Measurements from ENCODE around the gene ATP1B4.
A peak's percentile ranks its signal among the peaks of the same experiment; 100 is the strongest.
"Not testable (repeated sequence)": the region's sequence is repeated elsewhere in the genome, so short reads cannot be mapped to it uniquely, and the experiment has no call there.

ATP1B4 gene

DNA sequence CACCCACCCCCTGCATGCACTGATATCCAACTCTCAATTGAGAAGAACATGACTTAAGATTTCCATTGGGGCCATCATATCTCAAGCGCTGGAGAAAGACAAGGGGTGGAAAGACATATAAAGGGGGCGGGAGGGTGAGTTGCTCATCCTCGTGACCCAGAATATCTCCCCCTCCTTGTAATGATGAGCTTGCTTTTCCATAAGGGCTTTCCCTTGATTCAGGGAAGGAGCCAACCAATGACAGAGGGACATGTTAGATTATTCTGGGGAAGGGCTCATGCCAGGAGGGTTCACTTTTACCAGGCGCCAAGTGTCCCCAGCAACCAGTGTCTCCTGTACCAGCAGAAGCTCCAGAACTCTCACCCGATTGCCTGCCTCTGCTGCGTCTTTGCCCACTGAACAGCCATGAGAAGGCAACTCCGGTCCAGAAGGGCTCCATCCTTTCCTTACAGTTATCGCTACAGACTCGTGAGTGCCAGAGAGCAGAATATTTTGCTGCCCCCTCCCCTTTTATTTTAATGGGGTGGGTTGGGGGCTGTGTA lies at the start of gene ATP1B4:
TSS of gene ATP1B4 (plus strand) at position 326 of the 542 bp plus-strand sequence. CDS start at position 406, 80 bp downstream.
- DNase-seq = no peak

DNA sequence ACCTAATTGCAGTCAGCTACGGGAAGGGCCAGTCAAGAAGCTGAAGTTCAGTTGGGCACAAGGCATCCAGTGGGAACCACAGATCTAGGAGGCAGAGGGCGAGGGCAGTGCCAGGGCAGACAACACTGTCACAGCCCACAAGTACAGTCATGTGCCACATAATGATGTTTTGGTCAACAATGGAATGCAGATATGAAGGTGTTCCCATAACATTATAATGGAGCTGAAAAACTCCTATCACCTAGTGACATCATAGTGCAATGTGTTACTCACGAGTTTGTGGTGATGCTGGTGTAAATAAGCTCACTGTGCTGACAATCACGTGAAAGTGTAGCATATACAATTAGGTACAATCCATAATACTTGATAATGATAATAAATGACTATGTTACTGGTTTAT lies 46.1 kb upstream of the ATP1B4 start:
- DNase-seq = no peak

DNA sequence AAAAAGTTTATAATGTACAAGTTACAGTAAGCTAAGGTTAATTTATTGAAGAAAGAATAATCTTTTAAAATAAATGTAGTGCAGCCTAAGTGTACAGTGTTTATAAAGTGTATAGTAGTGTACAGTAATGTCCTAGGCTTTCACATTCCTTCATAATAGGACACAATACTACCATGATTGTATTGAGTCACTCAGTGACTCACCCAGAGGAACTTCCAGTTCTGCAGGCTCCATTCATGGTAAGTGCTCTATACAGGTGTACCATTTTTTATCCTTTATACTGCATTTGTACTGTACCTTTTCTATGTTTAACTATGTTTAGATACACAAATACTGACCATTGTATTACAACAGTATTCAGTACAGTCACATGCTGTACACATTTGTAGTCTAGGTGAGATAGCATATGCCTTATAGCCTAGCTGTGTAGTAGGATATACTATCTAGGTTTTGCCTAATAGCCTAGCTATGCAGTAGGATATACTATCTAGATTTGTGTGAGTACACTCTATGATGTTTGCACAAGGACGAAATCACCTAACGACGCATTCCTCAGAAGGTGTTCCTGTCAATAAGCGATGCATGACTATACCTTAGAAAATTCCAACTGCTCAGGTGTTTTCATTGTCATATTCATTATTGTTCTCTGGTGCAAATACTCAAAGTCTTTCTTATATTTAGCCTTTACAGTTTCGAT lies 45.2 kb upstream of the ATP1B4 start:
- DNase-seq = no peak

DNA sequence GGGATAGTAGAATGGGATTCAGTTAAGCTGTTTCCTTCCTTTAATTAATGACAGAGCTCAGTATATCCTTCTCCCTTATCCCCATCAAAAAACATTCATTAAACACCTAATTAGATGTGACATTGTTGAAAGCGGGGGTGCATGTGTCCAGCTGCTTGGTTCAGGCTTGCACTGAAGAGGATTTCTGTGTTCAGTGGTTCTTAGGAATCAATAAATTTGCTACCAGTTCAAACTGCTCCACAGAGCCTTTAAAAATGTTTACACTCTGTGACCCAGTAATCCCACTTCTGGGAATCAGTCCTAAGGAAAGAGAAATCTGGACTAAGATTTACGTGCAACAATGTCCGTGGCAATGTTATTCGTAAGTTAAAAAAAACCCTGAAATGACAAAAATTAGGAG lies 43.5 kb upstream of the ATP1B4 start:
- no peak for DNase-seq

DNA sequence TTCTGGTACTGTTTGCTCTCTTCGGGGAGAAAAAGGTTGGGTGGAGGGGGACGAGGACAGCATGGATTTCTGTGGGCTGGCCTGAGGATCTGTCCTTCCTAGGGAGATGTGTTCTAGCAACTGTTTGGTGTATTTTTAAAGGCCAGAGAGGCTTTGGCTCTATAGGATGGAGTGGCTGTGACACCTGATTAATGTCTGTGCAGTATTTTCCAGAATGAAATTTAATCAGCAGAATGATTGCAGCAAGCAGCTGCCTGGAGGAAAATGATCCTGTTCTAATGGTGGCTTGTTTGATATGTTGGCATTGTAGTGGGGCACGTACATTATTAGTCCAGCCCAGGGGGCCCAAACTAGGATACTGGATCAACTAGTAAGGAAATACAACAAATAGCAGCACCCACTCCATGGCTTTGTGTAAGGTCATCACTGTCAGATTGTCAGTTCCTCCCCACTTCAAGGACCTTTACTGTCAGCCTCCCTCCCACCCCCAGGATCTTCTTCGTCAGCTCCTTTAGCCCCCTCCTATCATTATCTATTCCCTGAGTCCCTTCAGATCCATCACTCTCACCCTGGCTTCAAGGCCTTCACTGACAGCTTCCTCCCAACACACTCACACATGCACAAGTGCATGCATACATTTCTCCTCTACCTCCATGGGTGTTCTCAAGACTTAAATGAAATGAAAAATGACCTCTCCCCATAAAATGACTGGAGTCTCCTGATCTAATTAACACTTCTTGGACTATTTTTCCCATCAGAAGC lies 40.2 kb upstream of the ATP1B4 start:
- no peak for DNase-seq

DNA sequence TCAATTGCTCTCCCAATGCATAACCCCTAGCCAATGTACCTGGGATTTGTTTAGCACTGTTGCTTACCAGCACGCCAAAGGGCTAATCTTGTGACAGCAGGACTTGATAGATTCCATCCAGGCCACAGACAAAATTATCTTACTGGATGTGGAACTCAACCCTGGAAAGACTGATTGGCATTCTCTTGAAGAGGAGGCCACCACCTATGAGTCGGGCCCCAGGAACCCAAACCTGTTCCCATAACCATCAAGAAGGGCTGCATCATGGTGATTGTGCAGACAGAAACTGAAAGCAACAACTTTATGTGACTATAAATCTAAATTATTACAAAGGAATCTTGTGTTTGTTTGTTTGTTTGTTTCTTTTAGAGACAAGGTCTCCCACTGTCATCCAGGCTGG lies 30.8 kb upstream of the ATP1B4 start:
- no peak for DNase-seq

DNA sequence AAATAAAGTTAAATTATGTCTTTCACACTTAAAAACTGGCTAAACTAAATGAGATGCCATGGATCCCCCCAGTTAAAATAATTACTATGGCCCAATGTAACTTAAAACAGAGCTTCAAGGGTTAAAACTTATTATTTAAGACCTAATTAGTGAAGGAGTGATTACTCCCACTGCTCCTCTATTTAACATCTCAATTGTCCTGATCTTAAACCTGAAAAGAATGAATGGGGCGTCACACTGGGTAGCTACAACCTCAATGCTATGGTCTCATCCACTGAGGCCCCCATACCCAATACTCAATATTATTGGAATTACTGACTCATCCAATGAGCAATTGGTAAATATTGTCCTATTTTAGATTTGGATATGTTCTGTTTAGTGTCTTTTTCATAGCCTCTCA lies 29.5 kb upstream of the ATP1B4 start:
- no peak for DNase-seq

DNA sequence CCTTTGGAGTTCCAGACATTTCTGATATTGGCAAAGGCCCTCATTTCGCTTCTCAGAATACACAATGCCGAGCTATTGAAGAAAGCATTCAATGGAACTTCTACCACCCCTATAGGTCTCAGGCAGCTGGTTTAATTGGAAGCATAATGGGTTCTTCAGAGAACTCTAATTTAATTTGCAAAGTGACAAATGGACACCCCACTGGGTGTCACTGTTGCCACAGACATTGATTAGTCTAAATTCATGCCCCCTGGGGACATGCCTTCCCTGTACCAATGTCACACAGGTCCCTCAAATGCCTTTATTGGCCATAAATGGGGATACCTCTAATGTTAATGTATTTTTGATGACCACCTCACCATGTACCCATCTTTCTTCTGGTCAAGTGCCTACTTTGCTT lies 27.7 kb upstream of the ATP1B4 start:
- DNase-seq = no peak

DNA sequence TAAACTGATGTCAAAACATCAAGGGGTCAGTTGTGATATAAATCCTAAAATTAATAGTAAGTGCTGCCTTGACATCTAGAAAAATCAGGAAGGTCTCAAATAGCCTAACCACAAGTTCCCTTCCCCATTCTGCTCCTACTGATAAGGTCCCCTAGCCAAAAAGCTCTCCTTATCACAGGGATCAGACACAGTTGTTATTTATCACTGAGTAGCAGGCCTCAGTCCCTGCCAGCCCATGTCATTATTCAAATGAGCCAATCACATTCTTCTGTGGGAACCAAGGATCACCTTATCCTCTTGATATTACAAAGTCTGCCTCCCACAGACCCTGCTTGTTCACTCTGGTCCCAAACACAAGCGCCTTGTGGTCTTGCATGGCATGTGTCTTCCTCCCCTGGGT lies 27.3 kb upstream of the ATP1B4 start:
- DNase-seq = no peak

DNA sequence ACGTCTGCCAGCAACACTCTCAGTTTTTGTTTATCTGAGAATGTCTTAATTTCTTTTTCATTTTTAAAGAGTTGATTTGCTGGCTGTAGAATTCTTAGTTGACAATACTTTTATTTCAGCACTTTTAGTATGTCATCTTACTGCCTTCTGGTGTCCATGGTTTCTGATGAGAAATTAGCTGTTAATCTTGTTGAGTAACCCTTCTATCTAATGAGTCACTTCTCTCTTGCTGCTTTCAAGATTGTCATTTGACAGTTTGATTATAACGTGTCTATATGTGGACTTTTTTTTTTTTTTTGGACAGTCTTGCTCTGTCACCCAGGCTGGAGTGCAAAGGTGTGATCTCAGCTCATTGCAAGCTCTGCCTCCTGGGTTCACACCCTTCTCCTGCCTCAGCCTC lies 26.6 kb upstream of the ATP1B4 start:
- no peak for DNase-seq

DNA sequence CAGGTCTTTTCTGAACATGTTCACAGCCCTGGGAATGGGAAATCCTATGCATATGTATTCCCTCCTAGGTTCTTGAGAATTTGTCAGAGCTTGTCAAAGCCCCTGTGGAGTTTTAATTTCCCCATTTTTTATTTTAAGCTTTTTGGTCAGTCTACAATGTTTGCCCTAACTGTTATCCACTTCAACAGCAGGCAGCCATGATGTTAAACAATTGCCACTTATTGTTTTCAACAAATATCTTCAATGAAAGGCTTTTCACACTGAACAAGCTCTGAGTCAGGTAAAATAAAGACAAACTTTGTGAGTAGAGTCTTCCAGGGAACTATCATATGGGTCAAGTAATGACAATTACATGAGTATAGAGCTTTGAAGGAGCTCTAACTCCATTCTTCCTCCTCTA lies 25.0 kb upstream of the ATP1B4 start:
- no peak for DNase-seq

DNA sequence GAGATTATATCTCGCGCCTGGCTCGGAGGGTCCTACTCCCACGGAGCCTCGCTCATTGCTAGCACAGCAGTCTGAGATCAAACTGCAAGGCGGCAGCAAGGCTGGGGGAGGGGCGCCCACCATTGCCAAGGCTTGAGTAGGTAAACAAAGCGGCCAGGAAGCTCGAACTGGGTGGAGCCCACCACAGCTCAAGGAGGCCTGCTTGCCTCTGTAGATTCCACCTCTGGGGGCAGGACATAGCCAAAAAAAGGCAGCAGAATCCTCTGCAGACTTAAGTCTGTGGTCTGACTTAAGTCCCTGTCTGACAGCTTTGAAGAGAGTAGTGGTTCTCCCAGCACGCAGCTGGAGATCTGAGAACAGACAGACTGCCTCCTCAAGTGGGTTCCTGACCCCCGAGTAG lies 17.3 kb upstream of the ATP1B4 start:
- DNase-seq = not testable (repeated sequence)

DNA sequence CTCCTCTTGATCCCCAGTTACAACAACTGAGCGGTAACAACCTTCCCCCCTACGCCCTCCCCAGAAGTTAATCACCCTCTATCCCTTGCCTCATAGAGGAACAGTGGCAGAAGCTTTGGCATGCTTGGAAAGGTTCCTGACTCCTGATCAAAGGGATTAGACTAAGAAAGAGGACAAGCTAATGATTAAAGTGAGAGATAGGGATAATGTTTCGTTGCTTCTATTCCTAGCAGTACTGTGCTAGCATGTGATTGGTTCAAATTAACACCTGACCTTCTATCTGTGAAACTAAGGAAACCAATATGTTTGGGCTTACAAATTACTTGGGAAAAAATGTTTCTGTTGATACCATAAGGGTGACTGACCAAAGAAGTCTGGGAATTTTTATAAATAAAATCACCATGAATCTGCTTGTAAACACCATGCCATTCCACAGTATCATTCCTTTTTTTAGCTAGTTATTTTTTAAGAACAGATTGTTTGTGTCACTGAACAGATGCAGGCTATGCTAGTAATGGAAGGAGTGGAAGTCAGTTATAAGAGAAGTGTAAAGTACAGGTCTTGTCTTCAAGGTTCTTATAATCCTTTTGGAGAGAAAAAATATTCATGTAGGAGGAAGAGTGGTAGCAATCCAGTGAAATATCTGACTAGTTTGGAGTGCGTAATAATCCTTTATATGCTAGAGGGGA lies 11.3 kb upstream of the ATP1B4 start:
- no peak for DNase-seq

DNA sequence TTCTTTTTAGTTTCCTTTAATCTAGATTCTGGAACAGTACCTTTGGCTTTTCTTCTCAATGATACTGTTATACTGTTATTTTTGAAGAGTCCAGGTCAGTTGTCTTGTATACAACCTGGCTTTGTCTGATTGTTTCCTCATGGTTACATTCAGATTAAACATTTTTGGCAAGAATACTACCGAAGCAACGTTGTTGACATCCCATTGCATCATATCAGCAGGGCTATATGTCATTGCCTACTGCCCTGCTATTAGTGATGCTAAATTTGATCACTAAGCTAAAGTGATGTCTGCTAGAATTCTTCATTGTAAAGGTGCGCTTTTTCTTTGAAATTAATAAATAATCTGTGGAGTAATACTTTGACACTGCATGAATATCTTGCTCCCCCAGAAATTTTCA lies 5.8 kb upstream of the ATP1B4 start:
- no peak for DNase-seq

DNA sequence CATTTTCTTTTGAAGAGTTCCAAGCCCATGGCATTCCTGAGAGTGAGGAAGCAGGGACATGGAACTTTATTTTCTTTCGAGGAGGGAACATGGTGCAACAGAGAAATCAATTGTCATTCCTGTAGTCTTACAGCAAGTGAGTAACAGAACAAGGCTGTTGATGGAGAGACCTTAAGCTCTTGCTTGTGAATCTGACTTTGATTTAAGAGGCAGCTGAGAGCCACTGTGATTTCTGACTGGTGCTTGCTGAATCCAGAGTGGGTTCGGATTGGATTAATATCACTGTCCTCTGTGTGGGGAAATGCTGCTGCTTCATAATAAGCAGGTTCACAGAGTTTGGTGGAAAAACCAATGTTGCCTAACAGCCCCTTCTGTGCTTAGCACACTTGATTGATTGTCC lies 4.7 kb upstream of the ATP1B4 start:
- DNase-seq = no peak

DNA sequence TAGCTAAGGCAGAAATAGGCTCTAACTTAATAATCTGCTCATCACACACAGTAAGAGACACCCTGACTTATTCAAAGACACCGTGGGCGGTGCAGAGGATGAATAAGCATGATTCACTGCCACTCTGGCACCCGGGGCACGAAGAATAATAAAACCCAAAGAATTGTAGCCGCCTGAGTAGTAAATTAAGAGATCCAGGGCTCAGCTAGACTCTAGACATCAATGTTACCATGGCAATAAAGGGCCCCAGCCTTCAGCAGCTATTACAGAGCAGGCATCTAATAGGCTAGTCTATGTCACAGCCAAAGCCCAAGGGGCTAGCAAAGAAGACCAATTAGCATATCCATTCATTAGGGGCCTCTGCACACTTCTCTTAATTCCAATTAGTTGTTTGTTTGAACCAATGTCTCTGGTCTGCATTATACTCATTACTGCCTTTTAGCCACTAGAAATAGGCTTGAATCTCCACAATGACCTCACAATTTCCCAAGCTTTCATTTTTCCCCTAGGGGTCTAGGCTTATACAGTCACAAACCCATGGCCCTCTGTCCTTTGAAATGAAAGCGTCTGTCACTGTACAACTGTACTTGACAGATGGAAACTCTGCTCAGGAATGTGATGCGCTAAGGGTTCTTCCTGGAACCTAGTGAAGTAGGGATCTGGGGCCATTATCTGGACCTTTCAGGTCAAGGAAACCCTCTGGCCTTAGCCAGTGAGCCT lies 3.0 kb upstream of the ATP1B4 start:
- no peak for DNase-seq

DNA sequence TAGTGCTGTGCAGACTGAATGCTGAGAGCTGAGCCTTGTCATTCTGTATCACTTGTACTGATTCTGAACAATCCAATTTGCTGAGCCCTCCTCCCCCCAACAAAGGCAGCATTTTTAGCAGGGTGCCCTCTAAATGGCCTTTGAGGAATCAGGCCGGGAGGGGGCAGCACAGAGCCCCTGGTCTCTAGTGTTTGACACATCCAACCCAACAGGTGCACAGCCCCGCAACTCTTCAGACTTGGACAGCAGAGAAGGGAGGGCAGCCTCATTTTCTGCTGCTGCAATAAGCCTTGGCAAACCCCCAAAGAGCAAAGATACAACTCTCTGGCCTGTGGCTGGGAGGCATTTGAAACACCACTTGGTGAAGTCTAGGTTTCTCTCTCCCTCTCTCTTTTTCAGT lies 3.4 kb downstream of the ATP1B4 start:
- DNase-seq = peak; percentile 26

DNA sequence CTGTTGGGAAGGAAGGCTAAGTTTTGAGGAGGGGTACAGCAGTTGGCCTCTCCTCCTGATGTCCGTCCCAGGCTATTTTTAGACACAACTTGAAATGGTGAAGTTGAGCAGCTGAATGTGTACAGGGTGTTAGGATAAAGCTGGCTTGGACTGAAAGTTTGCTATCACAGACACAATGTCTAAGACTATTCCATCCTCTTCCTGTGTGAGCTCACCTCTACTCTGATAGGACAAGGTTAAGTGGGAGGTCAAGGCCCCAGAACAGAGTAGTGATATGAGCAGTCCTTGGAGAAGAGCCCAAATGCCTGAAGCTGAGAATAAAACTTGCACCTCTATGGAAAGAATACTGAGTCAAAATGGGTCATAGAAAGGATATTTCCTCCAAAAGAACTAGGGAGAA lies 4.1 kb downstream of the ATP1B4 start:
- DNase-seq = no peak

DNA sequence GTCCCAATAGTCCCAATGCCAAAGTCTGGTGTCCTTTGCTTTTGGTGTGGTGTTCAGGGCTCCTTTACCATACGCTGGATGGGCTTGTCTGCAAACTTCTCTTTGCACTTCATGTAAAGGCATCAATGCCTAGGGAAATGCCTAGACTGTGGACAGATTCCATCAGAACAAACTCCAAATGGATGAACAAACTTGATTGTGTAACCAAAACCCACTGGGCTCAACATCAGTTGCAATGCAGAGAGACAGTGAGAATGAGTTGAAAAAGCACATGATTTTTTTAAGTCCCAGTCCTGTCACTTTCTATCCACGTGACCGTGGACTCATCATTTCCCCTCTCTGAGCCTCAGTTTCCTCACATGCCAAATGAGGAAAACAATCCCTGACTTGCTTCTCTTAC lies 4.9 kb downstream of the ATP1B4 start:
- no peak for DNase-seq

DNA sequence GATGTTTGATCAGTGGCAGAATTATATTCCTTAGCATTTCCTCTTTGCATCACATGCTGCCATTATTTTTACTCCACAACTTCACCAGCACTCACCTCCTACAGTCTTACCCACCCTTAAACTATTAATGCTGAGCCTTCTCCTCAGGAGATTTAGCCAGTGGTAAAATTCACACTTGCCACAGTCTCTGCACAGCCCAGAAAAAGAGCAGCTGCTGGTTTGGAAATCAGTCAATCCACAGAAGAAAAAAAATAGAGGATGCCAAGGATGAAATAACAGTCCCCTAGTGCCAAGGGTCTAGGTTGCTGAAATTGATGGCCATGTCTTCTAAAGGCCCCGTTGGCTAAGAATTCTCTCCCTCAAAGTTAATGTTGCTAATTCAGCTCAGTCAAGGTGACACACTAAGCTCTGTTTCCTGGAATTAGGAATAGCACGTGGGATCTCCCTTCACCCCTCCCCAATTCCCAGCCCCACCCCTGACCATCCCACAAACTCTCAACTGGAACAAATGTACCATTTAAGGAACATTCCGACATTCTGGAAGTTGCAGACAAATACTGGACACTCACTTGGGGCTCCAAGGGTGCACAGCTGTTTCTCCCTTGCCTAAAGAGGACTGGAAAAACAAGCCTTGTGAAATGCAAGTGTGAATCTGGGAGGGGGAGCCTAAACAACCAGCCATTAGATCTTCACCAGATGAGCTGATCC lies 5.7 kb downstream of the ATP1B4 start:
- DNase-seq = no peak

DNA sequence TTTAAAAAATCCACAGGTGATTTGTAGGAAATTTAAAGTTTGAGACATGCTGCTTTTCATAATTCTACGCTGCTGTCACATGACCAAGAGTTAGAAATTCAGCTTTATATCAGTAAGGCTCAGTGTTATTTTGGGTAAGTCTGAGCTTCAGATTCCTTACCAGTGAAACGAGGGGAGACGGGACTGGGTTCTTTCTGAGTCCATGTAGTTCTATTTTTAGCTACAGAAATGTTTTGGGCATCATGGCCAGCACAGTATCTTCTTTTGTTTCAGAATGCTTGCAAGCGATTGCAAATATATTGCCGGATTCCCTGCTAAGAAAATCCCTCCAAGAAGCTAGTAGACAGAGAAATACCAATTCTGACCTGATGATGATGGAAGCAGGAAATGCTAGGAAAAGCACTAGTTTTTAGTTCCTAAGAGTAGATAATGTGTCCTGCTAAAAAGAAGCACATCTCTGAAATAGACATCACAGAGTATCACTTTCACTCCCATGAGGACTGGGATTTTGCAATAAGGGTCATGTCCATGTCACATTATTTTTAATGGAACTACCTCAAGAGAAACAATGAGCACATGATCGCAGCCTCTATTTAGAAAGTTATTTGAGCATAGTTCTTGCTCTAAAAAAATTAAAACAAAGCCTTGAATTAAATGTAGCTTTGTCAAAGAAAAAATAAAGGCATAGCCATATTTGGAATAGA lies 10.9 kb downstream of the ATP1B4 start:
- no peak for DNase-seq

DNA sequence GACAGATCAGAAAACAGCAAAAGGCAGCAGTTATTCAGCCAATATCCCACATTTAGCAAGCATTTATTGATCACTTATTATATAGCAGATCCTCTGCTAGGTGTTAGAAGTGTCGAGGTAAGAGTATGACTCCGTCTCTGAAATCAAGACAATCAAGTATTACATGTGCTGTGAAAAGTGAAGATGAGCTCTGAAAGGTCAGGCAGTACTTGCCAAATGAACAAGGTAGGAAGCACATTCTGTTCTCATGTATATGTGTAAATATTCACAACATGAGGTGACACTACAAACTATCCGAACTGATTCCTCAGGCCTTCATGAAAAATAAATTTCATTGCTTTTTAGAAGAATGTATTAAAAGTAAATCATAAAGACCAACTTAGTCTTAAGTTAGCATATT lies 15.3 kb downstream of the ATP1B4 start:
- no peak for DNase-seq
